ENCODE results near the gene HIPK1.

Gene HIPK1

GRCh38 chr1:113891631-113892220 is 37.4 kb upstream of the HIPK1 start:
- TF ChIP-seq CTCF (IDR thresholded peaks at IDR 0.05; ENCODE audit: extremely low read depth, insufficient read depth, missing control alignments), result no peak
- in situ Hi-C loops (cut with MboI; ENCODE audit: low pct_unique_long_range_greater_than_20kb, low sequenced_read_pairs, unreplicated experiment), result no loop called here
- DNase-seq (ENCODE audit: low spot score), result no peak

GRCh38 chr1:113893267-113893666 is 35.9 kb upstream of the HIPK1 start:
- TF ChIP-seq CTCF (IDR thresholded peaks at IDR 0.05; ENCODE audit: extremely low read depth, insufficient read depth, missing control alignments), result no peak
- no peak for DNase-seq (ENCODE audit: low spot score)
- in situ Hi-C loops (cut with MboI; ENCODE audit: low pct_unique_long_range_greater_than_20kb, low sequenced_read_pairs, unreplicated experiment), result no loop called here

GRCh38 chr1:113895098-113895497 is 34.0 kb upstream of the HIPK1 start:
- DNase-seq (ENCODE audit: low spot score), result no peak
- TF ChIP-seq CTCF (IDR thresholded peaks at IDR 0.05; ENCODE audit: extremely low read depth, insufficient read depth, missing control alignments), result no peak
- in situ Hi-C loops (cut with MboI; ENCODE audit: low pct_unique_long_range_greater_than_20kb, low sequenced_read_pairs, unreplicated experiment), result no loop called here

- no peak for DNase-seq (ENCODE audit: low spot score)
- in situ Hi-C loops (cut with MboI; ENCODE audit: low pct_unique_long_range_greater_than_20kb, low sequenced_read_pairs, unreplicated experiment), result no loop called here
- no peak for TF ChIP-seq CTCF (IDR thresholded peaks at IDR 0.05; ENCODE audit: extremely low read depth, insufficient read depth, missing control alignments)
Measured at GRCh38 chr1:113895961-113896360, 33.2 kb upstream of the HIPK1 start.

GRCh38 chr1:113898241-113898814 is 30.8 kb upstream of the HIPK1 start:
- no peak for DNase-seq (ENCODE audit: low spot score)
- in situ Hi-C loops (cut with MboI; ENCODE audit: low pct_unique_long_range_greater_than_20kb, low sequenced_read_pairs, unreplicated experiment), result no loop called here
- no peak for TF ChIP-seq CTCF (IDR thresholded peaks at IDR 0.05; ENCODE audit: extremely low read depth, insufficient read depth, missing control alignments)

GRCh38 chr1:113899111-113899510 is 30.0 kb upstream of the HIPK1 start:
- no peak for TF ChIP-seq CTCF (IDR thresholded peaks at IDR 0.05; ENCODE audit: extremely low read depth, insufficient read depth, missing control alignments)
- no peak for DNase-seq (ENCODE audit: low spot score)
- in situ Hi-C loops (cut with MboI; ENCODE audit: low pct_unique_long_range_greater_than_20kb, low sequenced_read_pairs, unreplicated experiment), result no loop called here
